8988T (cell line): ENCODE data around the gene PINK1.

ENCODE experiments used
- DNase-seq: peaks from one replicate; pipeline ENCODE4 v3.0.0; 2011

The PINK1 gene

DNA sequence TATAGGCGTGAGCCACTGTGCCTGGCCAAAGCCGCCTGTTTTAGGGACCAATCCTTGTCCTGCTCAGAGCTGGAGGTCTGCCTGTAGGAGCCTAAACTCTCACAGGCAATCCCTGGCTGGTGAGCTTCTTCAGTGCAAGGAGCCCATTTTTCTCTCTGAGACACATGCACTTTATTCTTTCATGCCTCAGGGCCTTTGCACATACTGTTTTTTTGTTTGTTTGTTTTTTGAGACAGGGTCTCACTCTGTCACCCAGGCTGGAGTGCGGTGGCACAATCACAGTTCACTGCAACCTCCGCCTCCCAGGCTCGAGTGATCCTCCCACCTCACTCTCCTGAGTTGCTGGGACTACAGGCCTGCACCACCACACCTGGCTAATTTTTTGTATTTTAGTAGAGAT, 21.6 kb upstream of the PINK1 start:
- no peak for DNase-seq

DNA sequence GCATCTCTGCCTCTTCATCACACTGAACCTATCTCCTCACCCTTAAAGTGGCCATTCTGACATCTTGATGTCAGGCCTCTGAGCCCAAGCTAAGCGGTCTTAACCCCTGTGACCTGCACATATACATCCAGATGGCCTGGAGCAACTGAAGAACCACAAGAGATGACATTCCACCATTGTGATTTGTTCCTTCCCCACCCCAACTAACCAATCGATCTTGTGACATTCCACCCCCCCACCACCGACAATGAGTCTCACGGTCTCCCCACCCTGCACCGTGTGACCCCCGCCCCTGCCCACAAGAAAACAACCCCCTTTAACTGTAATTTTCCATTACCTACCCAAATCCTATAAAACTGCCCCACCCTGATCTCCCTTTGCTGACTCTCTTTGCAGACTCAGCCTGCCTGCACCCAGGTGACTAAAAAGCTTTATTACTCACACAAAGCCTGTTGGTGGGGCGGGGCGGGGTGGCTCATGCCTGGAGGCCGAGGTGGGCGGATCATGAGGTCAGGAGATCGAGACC, 21.0 kb upstream of the PINK1 start:
- no peak for DNase-seq

DNA sequence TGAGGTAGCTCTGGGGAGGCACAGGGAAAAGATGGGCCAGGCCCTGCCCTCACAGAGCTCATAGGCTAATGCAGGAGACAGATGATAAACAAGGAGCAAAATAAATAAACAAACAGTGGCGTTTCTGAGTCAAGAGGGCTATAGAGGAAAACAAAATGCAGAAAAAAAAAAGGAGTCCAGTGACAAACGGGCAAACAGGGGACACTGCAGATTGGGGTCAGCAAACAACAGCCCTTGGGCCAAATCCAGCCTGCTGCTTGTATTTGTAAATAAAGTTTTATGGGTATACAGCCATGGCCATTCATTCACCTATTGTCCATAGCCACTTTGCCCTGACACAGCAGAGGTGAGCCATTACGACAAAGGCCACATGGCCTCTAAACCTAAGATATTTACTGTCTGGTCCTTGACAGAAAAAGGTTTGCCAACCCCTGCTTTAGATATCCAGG, 19.1 kb upstream of the PINK1 start:
- no peak for DNase-seq

DNA sequence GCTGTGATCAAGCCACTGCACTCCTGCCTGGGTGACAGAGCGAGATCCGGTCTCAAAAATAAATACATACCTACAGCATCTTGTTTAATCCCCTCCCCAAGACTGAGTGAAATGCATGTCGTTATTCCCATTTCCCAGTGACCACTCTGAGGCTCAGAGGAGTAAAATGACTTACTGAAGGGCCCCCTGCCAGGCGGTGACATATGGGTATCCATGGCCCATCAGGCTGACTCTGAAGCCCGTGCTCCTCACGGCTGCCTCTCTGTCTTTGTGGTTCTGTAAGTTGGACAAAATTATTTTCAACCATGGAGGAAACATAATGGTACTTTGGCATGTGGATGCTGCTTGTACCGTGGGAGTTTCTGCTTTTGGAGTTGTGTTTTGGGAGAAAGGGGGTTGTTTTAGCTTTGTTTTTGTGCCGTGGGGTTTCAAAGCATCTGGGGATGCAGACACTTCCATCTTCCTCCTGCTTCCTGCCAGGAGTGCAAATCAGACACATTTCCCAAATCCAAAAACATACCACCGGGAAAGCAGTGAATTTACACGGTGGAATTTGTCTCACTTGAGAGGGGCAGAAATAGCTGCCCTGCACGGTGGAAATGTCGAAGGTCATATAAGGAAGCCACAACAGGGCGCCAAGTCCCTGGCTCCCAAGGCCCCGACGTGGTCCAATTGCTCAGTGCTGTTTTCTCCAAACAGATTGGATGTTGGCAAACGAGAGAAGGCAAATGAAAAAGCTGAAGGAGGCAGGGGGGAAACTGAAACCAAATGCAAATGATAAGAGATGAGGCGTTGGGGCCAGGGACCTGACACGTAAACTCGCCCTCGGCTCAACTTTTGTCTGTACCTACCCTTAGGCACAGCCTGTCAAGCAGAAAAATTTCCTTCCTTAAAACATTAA, 17.1 kb upstream of the PINK1 start:
- DNase-seq = no peak

DNA sequence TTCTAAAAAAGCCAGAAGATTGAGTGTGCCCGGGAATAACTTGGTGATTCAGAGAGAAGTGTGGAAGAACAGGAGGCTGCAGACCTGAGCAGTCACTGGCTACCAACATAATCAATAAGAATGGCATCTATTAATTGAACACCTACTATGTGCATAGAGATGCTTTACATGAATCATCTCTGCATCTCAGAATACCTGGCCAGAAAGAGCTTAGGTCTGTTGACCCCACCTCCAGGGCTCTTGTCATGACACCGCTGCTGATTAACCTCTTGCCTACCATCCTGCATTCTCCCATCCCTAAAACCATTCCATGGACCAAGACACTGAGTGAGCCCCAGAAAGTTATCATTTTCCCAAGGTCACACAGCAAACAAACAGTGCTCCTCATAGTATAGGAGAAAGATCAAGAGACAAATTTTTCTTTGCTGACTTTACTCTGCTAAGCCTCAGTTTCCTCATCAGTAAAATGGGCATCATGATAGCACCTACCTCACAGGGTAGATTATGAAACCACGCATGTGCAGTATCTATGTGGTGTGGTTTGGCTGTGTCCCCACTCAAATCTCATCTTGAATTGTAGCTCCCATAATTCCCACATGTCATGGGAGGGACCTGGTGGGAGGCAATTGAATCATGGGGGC, 16.3 kb upstream of the PINK1 start:
- DNase-seq = no peak

DNA sequence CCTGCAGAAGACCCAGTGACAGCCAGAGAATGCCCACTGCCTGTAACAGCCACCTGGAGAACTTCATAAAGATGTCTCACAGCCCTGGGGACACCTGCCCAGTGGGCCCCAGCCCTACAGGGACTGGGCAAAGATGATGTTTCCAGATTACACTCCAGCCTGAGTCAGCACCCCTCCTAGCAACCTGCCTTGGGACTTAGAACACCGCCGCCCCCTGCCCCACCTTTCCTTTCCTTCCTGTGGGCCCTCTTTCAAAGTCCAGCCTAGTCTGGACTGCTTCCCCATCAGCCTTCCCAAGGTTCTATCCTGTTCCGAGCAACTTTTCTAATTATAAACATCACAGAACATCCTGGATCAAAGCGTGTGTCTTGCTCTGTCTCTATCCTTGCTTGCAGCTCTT, 14.7 kb upstream of the PINK1 start:
- DNase-seq = no peak

DNA sequence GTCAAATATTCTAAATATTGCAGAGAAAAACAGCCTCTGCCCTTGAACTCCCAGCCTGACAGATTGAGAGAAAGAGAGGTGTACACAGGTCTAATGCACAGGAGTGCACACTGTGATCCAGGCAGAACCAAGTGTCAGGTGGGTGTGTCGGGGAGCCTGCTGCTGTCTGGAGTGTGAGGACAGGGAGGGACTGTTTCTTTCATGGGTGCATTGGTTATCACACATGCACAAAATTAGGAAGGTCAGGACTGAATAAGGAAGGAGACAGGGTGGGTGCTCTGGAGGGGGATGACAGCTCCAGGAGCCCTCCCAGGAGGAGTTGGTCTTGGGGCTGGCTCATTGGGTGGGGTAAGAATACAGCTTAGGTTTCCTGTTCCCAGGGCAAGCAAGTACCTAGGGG, 13.3 kb upstream of the PINK1 start:
- no peak for DNase-seq

DNA sequence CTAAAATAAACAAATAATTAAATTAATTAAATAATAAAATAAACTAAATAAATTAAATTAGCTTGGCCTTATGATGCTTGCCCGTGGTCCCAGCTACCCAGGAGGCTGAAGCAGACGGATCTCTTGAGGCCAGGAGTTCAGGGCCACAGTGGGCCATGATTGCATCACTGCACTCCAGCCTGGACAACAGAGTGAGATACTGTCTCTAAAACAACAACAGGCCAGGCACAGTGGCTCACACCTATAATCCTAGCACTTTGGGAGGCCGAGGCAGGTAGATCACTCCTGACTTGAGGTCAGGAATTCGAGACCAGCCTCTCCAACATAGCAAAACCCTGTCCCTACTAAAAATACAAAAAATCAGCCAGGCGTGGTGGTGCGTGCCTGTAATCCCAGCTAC, 12.2 kb upstream of the PINK1 start:
- no peak for DNase-seq

DNA sequence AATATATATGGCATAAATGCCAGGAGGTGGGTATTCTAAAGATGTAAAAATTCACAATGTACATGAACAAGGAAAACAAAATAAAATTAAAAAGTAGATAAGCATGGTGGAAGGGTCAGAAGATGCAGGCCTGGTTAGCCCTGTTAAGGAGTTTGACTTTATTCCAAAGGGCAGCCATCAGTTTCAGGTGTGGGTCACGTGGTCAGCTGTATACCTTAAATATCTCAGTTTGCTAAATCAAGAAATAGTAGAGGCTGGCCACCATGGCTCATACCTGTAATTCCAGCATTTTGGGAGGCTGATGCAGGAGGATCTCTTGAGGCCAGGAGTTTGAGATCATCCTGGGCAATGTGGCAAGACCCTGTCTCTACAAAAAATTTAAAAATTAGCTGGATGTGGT, 8.5 kb upstream of the PINK1 start:
- DNase-seq = no peak

DNA sequence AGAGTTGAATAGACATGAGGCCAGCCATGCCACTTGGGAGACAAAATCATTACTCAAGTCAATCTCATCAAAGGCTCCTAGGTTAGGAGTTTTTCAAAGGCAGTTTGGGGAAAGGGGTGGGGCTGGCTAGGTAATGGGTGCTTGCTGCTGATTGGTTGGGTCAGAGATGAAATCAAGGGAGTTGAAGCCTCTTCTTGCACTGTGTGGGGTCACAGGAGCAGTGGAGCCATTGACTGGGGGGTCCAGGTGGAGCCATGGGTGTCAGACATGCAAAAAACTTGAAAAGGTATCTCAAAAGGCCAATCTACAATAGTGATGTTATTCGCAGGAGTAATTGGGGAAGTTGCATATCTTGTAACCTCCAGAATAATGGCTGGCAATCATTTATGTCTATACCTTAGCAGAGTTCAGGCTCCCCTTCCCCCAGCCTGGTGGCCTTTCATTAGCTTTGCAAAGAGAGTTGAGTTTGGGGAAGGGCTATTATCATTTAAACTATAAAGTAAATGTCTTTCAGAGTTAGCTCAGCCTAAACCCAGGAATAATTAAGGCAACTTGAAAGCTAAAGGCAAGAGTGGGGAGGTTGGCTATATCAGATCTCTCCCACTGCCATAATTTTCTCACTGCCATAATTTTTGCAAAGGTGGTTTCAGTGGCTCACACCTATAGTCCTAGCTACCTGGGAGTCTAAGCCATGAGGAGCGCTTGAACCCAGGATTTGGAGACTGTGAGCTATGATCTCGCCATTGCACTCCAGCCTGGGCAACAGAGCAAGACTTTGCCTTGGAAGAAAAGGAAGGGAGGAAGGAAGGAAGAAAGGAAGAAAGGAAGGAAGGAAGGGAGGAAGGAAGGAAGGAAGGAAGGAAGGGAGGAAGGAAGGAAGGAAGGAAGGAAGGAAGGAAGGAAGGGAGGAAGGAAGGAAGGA, 7.8 kb upstream of the PINK1 start:
- DNase-seq = no peak

DNA sequence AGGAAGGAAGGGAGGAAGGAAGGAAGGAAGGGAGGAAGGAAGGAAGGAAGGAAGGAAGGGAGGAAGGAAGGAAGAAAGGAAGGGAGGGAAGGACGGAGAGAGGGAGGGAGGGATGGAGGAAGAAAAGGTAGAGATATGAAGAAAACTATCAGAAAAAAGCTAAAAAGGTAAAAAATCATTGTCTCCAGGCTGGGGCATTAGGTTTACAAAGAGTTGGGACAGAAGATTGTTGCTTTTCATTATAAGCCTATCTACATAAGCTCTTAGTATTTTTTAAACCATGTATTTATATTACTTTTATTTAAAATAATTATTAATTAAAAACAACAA, 7.2 kb upstream of the PINK1 start:
- no peak for DNase-seq

DNA sequence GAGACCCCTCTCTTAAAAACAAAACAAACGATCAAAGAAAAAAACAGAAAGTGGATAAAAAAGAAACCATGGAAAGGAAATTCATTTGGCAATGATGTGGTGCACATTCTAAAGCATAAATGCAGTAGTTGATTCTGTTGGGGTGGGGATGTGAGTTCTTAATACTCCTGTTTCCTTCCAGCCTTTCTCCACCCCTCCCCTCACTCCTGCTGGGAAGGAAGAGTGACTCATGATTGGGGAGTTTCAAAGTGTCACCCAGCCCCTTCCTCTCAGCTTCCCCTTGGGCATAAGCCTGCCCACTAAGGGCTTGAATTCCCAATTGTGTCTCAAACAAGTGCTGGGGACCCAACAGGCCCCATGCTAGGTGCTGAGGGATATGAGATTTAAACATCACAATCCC, 6.7 kb upstream of the PINK1 start:
- no peak for DNase-seq

DNA sequence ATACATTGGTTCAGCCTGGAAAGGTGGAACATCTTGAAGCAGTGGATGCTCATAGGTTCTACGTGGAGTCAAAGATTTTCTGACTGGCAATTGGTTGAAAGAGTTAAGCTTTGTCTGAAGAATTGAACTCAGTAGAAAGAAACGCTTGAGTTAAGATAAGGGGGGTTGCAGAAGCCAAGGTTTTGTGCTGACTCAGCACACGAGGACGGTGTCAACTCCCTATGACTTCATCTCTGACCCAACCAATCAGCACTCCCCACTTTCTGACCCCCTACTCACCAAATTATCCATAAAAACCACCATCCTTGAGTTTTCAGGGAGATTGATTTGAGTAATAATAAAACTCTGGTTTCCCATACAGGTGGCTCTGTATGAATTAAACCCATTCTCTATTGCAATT, 2.5 kb upstream of the PINK1 start:
- DNase-seq = no peak

DNA sequence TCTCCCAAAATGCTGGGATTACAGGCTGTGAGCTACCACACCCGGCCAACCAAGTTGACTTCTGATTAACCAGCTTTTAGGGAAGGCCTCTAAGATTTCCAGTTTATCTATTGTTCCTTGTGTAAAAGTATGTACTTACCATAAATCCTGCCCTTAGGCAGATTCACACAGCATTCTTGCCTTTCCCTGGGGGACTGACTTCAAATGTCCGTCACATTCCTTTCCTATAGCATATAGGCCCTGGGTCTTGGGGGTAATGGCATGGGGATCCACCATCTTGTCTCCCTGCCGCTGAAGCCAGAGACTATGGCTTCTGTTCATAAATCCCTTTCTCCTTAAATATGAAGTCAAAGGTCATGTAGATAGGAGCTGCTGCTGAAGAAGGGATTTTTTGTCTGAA, 872 bp upstream of the PINK1 start:
- no peak for DNase-seq

DNA sequence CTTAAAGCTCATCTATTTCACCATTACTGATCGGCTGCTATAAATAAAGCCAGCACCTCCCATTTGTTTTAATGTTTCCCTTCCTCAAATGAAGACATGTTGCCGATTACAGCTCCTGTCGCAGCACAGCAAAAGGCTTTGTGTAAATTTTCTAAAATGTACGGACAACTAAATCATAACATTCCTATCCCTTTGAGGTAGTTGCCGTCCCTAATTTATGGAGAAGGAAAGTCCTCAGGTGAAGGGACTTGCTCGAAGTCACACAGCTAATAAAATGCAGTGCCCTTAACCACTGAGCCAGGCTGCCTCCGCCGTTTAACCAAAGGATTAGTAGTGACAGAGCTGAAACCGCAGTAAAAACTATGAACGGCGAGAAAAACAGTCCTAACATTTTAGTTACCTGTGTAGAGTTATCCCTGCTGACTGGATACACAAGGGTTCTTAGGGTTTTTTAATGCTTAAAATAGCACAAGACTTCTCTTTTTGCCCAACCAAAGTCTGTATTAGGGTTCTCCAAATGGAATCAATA, 871 bp downstream of the PINK1 start:
- DNase-seq = no peak

DNA sequence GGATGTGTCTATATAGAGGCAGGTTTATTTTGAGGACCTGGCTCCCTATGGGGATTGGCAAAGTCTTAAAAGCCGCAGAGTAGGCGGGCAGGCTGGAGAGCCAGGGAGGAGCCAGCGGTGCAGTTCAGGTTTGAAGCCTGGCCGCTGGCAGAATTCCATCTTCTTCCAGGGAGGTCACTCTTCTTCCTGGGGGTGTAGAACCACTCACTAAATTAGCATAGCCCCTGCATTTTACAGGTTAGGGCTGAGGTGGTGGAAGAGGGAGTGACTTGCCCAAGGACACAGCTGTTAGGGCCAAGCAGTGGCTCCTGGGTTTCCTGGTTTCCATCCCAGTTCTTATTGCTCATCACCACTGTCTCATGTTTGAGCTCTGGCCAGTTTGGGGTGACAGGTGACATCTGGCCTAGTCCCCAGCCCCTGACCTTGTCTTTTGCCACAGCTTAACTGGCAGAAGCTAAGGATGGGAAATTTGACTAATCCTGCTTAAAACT, 1.4 kb downstream of the PINK1 start:
- DNase-seq = no peak

DNA sequence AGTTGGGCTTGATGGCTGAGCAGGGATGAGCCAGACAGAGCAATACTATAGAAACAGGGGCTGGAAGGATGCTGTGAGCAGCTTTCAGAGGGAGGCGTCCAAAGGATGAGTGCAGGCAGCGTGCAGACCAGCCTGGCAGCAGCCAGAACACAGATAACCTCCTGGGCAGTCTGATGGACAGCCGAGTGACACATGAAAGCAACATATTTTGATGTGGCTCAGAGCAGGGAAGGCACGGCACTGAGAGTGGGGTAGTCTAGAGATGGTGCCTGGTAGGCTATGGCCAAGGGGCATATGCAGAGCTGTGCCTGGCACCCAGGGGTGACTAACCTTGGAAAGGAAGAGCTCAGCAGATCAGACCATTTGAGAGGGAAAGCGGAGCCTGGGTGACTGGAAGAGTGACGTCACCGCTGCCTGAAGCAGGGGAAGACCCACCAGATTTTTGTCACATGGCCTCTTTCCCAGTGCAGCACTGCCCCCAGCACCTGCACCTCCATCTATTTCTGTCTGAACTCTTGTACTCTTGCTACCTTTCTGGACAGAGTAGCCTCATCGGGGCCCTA, 3.6 kb downstream of the PINK1 start:
- DNase-seq = no peak

DNA sequence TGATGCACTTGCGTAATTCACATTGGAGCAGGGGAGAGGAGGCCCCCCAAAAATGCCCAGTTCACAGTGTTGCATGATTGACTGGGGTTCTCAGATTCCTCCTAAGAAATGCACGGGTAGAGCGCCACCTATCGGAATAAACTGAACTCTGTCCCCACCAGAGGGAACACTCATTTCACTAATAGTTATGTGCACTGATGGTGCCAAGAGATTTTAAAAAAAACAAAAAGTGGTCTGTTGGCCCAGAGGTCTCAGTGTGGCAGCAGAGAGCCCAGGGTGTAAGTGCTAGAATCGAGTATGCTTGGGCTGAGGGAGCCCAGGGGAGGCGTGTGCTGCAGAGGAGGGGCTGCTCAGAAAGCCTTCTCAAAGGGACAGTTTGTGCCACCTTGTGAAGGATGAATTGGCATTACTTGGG, 6.9 kb downstream of the PINK1 start:
- DNase-seq = no peak

DNA sequence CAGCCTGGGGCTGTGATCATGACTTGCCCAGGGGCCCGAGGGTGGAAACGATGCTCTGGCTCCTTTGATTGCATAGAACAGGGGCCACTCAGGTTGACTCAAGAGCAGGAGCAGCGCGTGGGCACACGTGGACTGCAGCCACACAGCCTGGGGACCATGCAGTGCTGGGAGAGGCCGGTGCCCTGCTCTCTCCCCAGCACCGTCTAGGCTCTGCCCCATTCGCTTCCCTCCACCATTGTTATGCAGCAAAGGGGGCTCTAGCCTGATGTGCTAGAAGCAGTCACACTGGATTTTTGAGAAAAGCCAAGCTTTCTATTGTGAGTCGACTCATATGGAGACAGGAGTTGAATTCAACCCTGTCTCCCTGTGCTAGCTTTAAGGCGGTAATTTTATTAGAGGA, 8.7 kb downstream of the PINK1 start:
- DNase-seq = no peak

DNA sequence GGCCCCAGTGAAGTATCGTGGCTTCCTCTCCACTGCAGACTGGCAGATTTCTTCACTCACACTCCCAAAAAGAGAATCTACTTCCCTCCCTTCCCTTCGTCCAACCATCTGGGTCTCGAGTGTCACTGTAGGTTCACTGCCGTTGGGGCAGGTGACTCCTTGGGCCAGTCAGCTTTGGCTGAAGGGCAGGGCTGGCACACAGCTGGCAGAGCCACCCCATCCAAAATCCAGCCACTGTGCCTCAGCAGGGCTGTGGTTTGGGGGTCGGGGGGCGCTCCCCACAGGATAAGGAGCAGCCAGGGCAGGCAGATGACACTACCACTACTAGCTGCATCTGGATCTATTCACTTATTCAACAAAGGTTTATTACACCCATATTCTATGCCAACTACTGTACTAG, 9.8 kb downstream of the PINK1 start:
- no peak for DNase-seq

DNA sequence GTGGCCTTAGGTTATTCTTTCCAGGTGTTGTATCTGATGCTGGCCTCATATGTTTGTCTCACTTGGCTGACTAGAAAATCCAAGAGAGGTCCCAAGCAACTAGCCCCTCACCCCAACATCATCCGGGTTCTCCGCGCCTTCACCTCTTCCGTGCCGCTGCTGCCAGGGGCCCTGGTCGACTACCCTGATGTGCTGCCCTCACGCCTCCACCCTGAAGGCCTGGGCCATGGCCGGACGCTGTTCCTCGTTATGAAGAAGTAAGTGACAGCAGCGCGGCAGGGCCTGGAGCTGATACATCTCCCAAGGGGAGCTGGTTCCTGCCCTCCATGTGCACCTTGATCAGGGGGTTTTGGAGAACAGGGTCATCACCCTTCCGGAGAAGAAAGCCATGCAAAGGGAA, 11.2 kb downstream of the PINK1 start:
- DNase-seq = no peak

DNA sequence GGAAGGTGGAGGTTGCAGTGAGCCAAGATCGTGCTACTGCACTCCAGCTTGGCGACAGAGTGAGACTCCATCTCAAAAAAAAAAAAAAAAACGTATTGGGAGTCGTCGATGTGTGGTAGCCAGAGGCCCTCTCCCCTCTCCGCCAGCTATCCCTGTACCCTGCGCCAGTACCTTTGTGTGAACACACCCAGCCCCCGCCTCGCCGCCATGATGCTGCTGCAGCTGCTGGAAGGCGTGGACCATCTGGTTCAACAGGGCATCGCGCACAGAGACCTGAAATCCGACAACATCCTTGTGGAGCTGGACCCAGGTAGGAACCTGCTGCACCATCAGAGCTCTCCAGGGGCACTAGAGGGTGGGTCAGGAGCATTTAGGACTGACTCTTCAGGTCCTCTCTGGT, 12.2 kb downstream of the PINK1 start:
- no peak for DNase-seq

DNA sequence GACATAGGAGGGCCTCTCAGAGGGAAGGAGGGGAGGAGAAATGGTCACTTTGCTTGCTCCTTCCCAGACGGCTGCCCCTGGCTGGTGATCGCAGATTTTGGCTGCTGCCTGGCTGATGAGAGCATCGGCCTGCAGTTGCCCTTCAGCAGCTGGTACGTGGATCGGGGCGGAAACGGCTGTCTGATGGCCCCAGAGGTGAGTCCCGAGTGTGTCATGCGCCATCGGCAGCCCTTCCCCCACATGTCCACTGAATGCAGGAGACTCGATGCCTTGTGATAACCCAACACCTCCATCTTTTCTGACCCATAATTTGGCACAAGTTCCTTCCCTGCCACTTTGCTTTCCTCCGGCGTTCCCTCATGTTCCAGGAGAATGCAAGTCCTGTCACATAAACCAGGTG, 15.2 kb downstream of the PINK1 start:
- DNase-seq = no peak
